NCI-H2171 treated with DMSO at 0.1 percent for 48 hours (cell line): ENCODE results near the gene RNF5.
"Not testable (repeated sequence)": the region's sequence is repeated elsewhere in the genome, so short reads cannot be mapped to it uniquely, and the experiment has no call there.

Experiments used
- DNase-seq: peaks from one replicate; lab custom pipeline; 2025; lab: John Stamatoyannopoulos, UW

The RNF5 gene

DNA sequence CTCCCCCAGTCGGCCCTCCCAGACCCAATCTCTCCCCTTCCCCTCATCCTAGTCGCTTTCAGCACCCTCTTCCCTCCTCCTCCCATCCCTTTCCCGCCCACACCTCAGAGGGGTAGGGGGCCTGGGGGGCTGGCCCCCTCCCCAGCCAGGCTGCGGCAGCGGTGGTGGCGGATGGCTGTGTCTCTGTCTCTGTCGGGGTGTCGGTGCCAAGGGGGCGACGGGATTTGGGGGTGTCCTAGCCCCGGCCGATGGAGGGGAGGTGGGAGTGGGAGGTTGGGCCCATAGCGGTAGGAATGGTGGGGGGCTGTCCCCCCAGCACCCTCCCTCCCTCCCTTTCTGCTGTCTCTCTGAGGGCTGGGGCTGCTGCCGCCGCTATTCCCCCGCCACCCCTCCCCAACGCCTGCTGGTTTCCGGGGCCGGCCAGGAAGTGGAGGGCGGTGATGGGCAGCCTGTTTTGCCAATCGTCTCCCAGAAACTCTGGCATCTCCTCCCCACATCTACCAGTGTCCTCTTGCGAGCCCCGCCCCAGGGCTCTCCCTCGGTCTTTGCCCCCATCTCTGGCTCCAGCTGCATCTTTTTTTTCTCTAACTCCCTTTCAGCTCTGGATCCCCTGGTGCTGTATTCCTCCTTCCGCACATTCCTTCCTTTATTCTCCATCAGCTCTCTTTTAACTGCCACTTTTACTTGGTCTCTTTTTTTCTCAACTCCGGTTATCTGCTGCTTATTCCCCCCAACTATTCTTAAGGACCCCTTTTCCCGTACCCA, 2.3 kb upstream of the RNF5 start, which contains the start of gene AGPAT1:
AGPAT1 (minus strand) TSS at position 374 of the 765 bp plus-strand sequence. CDS start 4,588 bp downstream, outside the sequence.
- DNase-seq = peak; percentile 94

DNA sequence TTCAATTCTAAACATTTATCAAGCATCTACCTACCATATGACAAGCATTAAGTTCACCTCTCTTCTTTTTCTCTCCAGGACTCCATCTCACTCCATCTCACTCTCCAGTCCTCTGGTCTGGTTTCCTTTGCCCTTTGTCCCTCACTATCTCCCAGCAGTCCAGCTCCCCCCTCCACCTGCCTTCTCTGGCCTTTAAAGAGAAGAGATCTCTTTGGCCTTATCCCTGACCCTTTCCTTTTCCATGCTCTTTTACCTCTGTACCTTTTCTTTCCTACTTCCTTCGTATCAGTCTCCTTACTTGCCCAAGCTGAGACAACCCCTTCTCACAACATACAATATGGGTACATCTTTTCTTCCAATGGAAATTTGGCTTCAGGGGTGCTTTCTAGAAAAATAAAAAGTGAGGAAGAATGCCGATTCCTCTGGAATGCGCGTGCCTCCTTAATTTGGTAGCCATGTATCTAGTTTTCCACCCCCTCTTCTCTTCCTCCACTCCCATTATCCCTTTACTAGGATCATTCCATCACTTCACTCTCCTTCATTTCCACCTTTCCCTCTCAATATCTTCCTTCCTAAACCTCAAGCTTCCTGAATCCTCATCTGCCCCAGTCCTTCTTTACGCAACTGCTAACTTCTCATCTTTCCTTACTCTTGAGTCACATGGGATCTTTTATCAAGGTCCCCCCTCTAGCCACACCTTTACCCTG, 1.6 kb upstream of the RNF5 start:
- no peak for DNase-seq

DNA sequence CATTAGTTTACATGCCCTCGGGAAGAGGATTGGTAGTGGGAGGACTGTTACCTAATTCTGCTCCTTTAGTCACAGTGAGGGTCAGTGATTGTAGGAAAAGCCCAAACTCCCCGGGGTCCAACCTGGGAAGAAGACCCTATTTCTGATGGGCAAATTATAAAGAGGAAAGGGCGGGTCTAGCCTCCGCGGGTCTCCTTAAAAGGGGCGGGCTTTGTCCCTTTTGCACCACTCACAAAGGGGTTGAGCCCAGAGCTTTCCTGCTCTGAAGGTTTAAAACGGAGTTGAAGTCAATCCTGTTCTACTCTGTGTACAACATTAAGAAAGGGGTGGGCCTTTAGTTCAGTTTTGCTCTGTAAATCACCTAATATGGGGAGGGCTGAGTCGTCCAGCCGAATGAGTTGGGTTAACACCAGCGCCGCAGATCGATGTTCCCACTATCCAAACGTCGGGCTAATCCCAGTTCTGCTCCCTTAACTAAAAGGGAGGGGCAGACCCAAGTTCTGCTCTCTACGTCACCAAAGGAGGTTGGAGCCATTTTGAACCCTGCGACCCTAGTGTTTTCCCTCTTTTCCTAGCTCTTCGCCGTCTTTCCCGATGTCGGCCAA, 920 bp upstream of the RNF5 start:
- DNase-seq = peak; percentile 90

DNA sequence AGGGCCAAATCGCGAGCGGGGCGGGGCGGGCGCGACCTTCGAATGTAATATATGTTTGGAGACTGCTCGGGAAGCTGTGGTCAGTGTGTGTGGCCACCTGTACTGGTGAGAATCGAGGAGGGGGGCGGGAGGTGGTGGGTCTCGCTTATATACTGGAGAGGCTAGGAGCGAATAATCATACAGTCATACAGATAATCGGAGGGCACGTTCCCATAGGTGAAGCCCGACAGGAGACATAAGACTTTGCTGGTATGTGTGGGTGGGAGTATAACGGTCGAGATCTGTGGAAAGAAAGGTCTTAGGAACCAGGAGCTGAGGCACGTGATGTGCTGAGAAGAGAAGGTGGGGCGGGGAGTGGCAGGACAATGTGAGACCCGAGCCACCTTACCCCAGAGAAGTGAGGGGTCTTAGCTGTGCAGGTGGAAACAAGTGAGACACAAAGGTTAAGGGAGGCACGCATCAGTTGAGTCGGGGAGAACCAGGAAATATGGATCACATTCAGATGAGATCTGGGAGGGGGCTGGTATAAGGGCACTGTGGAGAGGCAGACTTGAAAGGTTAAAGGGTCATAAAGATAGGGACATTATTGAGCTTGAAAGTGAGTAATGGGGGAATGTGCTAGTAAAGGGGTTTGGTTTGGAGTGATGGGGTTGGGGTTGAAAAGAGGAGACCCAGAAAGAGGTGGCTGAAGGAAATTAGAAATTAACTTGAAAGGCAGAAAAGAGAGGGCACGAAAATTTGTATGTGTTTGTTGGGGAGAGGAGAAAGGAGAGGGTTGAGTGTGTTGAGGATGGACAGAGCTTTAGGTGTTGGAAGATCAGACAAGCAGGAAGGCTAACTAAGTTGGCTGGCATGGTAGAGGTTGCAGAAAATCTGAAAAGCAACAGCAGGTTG, 589 bp downstream of the RNF5 start:
- peak; percentile 33 for DNase-seq

DNA sequence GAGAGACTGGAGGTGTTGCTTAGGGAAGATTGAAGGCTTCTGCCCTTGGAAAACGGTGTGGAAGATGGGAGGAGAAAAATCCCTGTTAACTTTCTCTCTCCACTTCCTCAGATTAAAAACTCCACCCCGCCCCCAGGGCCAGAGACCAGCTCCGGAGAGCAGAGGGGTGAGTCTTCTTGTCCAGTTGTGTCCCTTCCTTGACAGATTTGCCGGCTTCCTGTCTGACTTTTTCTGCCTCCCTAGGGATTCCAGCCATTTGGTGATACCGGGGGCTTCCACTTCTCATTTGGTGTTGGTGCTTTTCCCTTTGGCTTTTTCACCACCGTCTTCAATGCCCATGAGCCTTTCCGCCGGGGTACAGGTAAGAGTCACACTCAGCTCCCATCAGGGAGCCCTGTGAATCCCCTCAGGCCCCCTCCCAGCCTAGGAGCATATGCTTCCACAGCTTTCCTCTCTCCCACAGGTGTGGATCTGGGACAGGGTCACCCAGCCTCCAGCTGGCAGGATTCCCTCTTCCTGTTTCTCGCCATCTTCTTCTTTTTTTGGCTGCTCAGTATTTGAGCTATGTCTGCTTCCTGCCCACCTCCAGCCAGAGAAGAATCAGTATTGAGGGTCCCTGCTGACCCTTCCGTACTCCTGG, 1.7 kb downstream of the RNF5 start:
- no peak for DNase-seq

DNA sequence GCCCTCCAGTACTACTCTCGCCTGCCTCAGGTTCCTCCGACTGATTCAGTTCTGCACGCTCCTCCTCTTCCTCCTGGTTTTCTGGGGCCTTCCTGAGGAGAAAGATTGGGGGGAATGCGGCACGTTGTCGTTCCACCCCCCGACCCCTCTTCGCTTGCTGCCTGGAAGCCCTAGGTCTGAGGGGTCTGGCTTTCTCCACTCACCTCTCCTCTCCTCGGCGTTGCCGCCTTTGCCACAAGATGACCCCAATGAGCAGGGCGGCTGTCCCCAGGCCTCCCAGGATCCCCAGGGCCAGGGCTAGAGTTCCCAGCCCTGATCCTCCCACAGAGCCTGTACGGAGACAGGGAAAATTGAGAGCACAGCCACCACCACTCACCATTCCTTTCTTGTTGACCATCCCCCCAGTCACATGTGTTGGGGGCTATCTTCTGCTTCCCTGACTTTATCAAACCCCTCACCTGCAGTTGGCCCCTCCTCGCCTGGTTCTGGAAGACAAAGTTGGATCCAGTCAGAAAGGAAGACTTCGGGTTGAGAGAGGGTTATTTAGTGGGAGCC, 3.0 kb downstream of the RNF5 start:
- no peak for DNase-seq

DNA sequence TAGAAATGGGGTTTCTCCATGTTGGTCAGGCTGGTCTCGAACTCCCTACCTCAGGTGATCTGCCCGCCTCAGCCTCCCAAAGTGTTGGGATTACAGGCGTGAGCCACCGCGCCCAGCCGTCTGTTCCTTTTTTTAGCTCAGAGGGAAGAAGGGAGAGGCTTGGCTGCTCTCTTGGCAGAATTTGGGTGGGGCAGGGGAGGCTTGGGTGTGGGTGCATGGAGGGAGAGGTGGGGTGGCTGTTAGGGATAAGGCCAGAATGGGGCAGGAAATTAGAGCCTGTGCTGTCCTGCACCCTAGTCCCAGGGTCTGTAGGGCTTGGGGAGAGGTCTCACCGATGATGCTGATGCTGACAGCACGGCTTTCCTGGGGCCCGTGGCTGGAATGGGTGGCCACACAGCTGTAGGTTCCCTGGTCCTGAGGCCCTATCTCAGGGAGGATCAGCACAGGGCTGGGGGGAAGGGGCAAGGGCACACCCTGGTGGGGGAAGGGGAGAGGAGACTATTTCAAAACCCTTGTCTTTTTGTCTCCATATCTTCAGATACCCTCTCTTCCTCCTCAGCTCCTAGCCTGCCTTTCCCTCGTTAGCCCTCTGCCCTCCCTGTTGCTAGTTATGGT, 3.8 kb downstream of the RNF5 start:
- no peak for DNase-seq

DNA sequence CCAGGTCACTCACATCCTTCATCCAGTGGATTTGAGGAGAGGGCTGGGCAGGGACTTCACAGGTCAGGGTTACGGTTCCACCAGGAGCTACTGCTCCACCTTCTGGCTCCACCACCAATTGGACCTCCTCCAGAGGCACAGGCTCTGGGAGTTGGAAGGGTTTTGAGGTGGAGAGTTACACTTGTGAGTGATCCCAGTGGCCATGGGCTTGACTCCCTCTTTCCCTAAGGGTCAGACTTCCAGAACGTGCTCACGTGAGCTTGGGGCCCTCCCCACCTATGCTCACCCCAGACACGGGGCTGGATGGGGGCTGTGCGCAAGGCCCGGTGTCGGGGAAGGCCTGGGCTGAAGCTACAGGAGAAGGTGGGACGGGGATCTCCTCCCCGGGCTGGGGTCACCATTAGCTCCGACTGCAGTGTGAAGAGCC, 4.4 kb downstream of the RNF5 start:
- DNase-seq = no peak

DNA sequence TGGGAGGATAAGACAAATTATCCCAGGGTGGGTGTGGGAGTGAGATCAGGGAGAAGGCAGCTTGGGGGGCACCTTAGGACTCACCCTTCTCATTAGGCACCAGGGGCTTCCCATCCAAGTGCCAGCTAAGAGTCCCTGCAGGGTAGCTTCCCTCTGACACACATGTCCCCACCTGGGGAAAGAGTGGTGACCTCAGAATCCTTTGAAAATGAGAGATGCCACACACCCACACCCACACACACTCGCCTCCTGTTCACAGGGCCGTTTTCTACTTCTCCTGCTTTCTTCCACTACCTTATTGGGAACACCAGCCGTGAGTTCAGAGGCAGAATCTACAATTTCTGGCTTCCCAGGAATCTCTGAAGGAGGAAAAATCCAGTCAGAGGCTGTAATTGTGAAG, 4.8 kb downstream of the RNF5 start:
- no peak for DNase-seq

DNA sequence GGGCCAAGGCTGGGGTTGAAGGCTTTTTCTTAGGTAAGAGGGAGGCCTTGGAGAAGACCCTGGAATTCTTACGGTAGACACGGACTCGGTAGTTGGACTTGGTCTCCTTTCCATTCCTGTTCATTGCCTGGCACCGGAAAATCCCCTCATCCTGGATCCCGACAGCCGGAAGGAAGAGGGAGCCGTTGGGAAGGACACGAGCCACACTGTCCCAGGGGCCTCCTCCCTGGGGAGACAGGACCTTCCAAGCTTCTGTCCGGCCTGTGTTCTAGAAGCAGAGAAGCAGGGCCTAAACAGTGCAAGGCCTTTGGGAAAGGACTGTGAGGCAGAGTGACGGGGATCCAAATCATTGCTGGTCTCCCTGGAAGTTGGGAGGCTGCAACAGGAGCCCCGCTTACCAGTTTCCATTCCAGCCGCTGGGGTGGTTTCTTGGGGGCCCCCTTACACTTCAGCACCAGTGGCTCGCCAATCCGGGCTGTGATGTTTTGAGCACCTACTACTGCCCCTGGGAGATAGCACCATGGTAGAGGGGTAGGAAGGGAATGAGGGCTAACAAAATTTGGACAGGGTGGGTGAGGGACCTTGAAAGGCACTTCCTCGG, 5.4 kb downstream of the RNF5 start:
- DNase-seq = no peak

DNA sequence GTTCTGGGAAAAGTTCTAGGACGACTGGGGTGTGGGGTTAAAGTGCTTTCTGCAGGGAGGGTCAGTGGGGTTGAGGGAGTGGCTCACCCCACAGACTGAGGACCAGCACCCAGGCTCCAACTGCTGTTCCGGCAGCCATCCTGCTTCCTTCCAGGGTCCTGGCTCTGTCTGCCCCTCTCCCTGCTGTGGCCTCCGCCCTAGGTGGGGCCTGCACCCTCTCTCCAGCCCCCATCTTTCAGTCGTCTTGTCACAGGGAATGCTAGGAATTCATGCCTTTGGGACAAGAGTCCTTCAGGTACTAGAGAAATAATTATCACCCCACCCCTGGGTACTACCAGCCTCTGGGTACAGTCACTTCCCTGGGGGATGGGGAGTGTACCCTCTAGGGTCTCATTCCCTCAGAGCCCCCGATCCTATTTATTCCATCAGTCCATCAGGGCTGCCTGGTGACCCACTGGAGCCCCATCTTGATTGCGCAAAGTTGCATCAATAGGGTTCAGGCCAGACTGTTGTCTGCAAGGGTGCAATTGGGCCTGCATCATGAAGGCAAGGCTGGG, 6.0 kb downstream of the RNF5 start, which contains the start of gene AGER:
AGER (minus strand) TSS at position 170 of the 557 bp plus-strand sequence; CDS start at position 139, 31 bp downstream.
- no peak for DNase-seq

DNA sequence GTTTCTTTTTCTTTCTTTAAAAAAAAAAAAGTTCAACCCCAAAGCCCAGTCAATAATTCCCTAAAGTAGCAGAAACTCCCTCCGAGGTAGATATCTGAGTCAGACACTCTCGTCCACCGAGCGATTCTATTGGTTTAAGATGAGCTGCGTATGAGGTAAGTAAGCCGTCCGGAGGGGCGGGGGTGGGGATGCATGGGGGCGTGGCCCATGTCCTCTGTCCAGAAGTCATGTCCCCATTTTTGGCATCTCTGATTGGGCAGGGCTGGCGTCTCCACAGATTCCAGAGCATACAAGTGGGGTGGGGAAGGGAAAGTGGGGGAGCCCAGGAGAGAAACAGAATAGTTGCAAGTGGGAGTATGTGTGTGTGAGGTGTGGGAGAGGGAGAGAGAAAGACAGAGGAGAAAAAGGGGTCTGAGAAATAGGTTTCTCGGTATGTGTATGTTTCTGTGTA, 7.5 kb downstream of the RNF5 start:
- DNase-seq = not testable (repeated sequence)

DNA sequence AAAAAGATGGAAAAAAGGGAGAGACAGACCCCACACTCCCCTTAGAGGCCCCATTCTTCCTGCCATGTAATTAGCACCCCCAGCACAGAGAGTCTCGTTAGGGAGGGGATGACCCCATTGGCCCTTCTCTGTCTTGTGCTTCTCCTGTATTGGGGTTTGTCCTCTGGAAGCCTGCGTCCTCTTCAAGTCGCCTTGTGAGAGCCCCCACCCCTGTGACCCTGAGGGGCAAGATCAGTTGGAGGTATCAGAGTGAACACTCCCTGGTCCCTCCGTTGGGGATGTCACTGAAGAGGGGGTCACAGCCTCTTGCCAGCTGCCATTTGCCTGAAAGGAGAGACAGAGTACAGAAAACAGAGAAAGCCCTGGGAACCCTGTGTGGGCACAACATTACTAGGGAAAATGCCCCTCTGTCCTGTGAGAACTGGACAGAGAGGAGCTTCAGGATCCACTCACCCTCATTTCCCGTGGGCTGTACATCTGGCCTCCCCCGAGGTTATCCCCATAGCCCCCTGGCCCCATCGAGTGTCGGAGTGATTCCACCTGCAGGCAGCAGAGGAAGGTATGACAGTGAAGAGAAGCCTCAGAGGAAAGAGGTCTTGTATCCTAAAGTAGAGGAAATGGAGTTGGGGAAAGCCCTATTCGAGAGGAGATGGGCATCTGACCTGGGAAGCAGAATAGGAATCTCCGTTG, 8.1 kb downstream of the RNF5 start:
- DNase-seq = not testable (repeated sequence)

DNA sequence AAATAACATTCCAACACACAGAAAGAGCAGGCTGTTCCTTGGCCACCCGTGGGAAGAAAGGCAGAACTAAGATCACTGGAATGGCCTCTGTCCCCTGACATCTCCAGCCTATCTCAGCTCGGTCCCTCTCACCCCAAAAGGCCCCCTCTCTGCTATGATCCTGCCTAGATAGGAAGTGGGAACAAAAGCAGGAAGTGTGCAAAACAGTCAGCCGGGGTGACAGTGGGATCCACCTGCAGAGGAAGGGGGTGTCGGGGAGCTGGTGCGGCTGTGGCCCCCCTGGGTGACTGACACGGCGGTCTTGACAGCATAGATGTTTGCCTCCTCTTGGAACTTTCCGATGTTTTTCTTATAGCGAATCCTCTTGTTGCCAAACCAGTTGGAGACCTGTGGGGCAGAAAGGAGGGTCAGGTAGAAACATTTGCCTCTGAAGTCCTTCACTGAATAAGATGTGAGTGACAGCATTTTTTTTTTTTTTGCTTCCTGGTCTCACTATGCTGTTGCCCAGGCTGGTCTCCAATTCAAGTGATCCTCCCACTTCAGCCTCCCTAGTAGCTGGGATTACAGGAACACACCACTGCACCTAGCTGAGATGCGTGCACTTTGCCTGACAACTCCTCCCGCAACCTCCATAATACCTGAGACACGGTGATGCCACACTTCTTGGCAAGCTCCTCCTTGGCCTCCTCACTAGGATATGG, 9.0 kb downstream of the RNF5 start:
- DNase-seq = no peak

DNA sequence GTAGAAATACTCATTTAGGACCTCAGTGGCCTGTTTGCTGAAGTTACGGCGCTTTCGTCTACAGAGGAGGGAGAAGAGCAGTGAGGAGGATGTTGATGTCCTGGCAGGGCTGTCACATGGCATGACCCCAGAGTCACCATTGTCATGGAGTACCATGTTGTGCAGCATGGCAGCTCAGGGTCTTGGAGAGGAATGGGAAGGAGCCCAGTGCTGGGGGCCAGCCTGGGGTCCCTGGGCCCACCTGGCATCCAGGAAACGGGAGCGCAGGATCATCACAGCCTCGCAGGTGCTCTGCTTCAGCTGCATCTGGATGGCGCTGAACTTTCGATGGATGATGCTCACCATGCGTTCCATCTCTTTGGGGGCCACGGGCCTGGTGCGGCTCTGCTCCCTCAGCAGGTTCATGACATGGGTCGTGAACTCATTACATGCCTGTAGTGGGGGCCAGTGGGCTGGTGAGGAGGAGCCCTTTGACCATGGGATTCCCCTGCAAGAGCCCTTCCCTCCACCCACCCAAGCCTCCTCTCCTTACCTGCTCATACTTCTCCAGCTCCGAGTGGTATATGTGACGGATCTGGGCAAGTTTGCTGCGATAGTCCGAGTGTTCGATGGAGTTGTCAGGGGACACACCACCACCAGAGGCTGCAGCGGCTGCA, 9.6 kb downstream of the RNF5 start:
- not testable (repeated sequence) for DNase-seq

DNA sequence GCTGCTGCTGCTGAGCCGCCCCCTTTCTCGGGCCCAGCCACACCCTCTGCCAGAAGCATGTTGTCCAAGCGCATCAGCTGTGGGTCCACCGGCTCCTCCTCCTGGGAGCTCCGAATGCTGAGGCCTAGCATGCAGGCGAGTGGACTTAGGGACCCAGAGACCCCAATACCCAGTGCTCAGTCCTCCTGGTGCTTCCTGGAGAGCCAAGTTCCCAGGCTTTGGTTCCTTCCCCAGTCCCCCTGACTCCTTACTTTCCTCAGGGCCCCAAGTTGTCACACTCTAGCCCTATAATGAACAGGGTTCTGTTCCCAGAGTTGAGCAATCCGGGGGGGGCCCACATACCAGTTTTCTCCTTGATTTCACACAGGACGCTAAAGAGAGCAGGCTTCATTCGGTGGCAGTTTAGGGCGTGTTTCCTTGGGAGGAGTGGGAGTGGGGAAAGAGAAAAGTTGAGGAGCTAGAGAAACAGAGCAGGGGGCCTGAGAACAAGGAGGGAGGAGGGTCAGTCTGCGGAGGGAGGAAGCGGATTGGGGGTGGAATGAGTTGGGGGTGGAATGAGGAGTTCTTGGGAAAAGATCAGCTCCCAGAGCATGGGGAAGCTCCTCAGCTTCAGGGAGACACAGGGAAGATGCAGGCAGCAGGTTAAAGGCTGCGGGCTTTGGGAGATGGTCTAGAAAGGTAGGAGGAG, 10.3 kb downstream of the RNF5 start:
- no peak for DNase-seq

DNA sequence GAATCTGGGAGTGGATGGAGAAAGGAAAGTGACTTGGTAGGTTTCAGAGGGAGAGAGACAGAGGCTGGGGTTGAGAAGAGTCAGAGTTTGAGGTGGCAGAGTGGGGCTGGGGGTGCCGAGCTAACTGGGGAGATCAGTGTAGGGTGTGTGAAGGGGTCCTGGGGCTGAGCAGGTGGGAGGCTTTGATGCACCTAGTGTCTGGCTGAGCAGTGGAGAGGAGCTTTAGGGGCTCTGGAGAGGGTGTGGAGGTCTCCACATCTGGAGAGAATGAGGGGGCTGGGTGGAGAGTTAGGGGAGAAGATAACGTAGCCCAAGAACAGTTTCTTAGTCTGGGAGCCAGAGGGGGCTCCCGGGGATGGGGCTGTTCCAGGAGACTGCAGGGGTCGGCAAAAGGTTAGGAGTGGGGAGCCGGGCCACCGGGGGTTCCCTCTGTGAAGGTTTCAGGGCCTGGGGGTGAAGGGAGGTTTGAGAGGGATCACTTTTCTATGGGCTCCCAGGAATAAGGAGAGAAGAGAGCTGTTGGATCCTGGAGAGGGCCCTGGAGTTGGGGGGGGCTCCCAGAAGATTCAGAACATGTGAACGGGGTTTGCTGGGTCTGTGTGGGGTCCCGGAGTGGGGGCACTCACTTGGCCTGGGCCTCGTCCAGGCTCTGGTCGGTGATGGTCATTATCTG, 11.0 kb downstream of the RNF5 start:
- no peak for DNase-seq
